GM18519 (cell line): ENCODE measurements around the gene DDX25.
A peak's percentile ranks its signal among the peaks of the same experiment; 100 is the strongest.
"Not testable (repeated sequence)": the region's sequence is repeated elsewhere in the genome, so short reads cannot be mapped to it uniquely, and the experiment has no call there.

ENCODE experiments used
- ATAC-seq: cut with Tn5 transposase; IDR thresholded peaks from one replicate; pipeline ENCODE4 v1.9.1; 2021; ENCODE audit warnings: mild to moderate bottlenecking, moderate library complexity; ENCODE audit not compliant: unreplicated experiment, low FRiP score

Gene DDX25

GRCh38 chr11:125902927-125903710, 1.2 kb upstream of the DDX25 start, which contains the start of gene PUS3:
TSS of gene PUS3 (minus strand) at chr11:125903206. CDS start at chr11:125896284, 6,922 bp downstream.
- peak; percentile 95 for ATAC-seq

GRCh38 chr11:125904678-125905077, 370 bp downstream of the DDX25 start:
- ATAC-seq = no peak

DNA sequence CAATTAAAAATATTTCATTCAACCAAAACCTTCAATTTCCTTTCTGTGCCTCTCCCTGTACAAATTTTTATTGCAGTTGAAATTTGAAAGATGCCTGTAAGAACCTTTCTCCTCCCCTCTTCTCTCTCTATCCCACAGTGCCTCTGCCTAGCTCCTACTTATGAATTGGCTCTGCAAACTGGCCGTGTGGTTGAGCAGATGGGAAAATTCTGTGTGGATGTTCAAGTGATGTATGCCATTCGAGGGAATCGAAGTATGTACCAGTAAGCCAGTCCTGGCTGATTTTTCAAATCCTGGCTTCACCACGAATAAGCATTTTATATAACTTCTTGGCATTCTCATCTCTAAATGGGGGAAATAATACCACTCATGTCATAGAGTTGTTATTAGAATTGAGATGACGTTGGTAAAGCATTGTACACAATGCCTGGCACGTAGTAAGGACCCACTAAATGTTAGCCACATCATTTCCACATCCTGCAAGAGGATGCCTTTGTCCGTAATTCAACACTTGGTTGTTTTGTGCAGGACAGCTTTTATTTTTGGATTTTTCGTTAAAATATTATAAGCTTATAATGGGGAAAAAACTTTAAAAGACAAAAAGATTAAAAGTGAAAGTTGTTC, 6.0 kb downstream of the DDX25 start:
- ATAC-seq = no peak

GRCh38 chr11:125914601-125915000, 10.3 kb downstream of the DDX25 start:
- ATAC-seq = not testable (repeated sequence)

GRCh38 chr11:125916683-125917347, 12.5 kb downstream of the DDX25 start:
- ATAC-seq = no peak

DNA sequence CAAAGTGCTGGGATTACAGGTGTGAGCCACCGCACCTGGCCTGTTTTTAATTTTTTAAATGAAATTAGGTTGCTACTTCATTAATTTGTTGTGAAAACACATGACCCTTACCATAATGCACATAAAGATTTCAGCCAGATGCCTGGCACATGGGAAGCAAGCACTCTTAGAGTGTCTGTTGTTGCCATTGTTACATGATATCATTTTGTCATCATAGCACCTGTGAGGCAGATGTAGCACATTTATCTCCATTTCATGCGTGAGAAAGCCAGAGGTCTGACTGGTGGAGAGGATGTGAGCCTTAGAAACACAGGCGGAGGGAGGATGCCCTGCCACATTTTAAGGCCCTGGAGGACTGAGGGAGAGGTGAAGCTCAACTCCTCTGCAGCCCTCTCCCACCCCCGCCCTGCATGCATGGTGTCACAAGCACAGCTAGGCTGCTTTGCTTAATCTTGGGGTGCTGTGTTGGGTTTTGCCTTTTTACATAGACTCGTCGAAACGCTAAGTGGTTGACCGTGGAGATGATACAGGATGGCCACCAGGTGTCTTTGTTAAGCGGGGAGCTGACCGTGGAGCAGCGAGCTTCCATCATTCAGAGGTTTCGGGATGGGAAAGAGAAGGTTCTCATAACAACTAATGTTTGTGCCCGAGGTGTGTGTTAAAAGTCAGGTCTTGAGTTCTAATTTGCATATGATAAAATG, 14.0 kb downstream of the DDX25 start:
- ATAC-seq = no peak

- no peak for ATAC-seq
These were observed 16.7 kb downstream of the DDX25 start for GRCh38 chr11:125921042-125921441.

- ATAC-seq = no peak
These were observed 17.8 kb downstream of the DDX25 start for GRCh38 chr11:125922156-125922555.

GRCh38 chr11:125923012-125923579, 18.8 kb downstream of the DDX25 start:
- ATAC-seq = no peak

GRCh38 chr11:125923633-125924032, 19.3 kb downstream of the DDX25 start:
- no peak for ATAC-seq

GRCh38 chr11:125924384-125925007, 20.2 kb downstream of the DDX25 start:
- ATAC-seq = no peak

DNA sequence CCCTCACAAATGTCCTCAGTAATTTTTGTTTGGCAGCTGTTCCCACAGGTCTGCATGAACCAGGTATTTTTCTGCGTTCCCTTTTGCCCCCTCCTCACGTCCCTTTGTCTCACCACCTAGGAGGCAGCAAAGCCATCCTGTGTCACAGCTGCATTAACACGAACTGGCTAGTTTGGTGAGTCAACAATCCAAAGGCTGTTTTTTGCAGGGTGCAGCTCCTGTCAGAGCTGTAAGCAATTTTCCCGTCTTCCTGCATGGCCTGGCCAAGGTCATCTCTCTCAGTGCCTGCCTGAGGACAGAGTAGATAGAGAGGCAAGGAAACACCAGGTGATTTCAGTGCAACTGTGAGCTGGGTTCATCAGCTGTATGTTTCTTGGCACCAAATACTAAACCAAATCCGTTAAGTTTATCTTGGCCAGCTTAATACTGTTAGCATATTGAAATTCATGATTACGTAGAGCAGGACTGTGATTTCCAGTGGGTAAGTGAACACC, 21.0 kb downstream of the DDX25 start:
- ATAC-seq = no peak

DNA sequence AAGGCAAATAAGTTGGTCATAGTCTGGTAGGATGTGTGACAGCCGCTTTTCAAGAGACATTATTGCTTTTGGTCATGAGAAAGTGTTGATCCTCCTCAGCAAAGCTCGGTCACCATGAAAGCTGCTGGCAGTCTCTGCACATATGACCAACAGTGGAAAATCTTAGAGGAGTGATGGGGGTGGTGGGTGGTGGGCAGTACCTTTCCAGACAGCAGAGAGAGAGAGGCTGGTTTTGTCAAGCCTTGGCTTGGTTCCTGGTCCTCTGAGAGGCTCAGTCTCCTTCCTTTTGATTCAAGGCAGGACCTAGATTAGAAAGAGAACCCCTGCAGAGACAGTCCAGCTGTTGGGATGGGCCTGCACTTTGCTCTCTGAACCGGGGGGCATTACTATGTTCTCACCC, 21.5 kb downstream of the DDX25 start:
- no peak for ATAC-seq

GRCh38 chr11:125926682-125927081, 22.4 kb downstream of the DDX25 start:
- no peak for ATAC-seq

- ATAC-seq = no peak
These were observed 25.3 kb downstream of the DDX25 start for GRCh38 chr11:125929445-125930075.

DNA sequence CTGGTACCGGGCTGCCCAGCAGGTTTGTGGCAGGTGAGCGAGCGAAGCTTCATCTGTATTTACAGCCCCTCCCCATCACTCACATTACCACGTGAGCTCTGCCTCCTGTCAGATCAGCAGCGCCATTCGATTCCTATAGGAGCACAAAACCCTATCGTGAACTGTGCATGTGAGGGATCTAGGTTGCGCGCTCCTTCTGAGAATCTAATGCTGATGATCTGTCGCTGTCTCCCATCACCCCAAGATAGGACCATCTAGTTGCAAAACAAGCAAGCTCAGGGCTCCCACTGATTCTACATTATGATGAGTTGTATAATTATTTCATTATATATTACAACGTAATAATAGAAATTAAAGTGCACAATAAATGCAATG, 25.8 kb downstream of the DDX25 start:
- no peak for ATAC-seq

DNA sequence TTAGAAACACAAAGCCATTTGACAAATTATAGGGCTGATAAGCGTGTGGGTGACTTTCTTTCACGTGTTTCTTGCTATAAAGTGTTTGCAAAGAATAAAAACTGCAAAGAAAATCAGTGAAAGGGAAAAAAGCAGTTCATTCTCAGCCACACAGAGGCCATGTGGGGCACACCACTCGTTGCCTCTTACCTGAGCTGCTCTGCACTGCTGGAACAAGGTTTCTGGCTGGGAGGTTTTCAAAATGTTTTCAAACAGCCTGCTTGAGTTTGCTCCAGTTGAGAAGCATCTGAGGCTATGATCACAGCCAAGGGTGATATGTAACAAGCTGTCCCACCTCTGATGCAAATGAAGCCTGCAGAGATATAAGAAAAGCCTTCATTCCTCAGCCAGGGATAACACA, 26.8 kb downstream of the DDX25 start:
- no peak for ATAC-seq

DNA sequence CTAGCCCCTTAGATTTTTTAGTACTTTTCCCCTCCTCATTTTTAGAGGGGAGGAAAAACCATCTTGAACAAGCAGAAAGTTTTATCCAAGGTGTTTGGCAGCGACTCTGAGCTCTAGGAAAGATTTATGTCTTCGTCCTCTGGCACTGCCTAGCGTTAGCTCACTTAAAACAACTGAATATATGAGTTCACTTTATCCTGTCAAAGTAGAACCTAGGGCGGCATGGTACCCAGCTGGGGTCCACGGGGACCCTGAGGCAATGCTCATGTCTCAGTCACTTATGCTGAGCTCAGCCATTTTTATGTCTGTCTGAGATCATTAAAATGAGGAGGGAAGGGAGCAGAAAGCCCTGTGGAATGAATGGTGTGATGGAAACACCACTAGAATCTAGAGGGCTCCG, 27.4 kb downstream of the DDX25 start:
- ATAC-seq = no peak

GRCh38 chr11:125932301-125932700, 28.0 kb downstream of the DDX25 start:
- ATAC-seq = no peak
